Osteoblast (primary cell): Measurements from ENCODE around the gene PRCD. TPM values are rescaled to one million over a fixed set of nuclear protein-coding genes. Genes with fewer than 3 reads are reported as not detected.

Experiments
- DNase-seq: peaks from one replicate; pipeline ENCODE4 v3.0.0; 2011; ENCODE audit warnings: low spot score, mixed read lengths; ENCODE audit not compliant: insufficient read length; ENCODE audit errors: missing footprints
- H2AFZ ChIP-seq: 2 replicates; pipeline ENCODE4 v1.6.0; 2011; ENCODE audit warnings: mild to moderate bottlenecking, low read length
- H3K27ac ChIP-seq: 2 replicates; pipeline ENCODE4 v1.5.1; 2011; ENCODE audit warnings: mild to moderate bottlenecking, low read depth, low read length, moderate library complexity
- H3K27me3 ChIP-seq: 2 replicates; pipeline ENCODE4 v1.6.0; 2012; ENCODE audit warnings: mild to moderate bottlenecking, control low read depth, inconsistent platforms, low read length, moderate library complexity; ENCODE audit not compliant: insufficient read depth
- H3K36me3 ChIP-seq: 2 replicates; pipeline ENCODE4 v1.5.1; 2011; ENCODE audit warnings: mild to moderate bottlenecking, low read length, control low read depth, moderate library complexity; ENCODE audit not compliant: insufficient read depth
- H3K4me1 ChIP-seq: 2 replicates; pipeline ENCODE4 v1.5.1; 2011; ENCODE audit warnings: mild to moderate bottlenecking, low read length, control low read depth, moderate library complexity; ENCODE audit not compliant: insufficient read depth
- H3K4me2 ChIP-seq: 2 replicates; pipeline ENCODE4 v1.6.0; 2011; ENCODE audit warnings: mild to moderate bottlenecking, low read length; ENCODE audit not compliant: insufficient read depth
- H3K4me3 ChIP-seq: fragments of 200-600 bp; sonication (generic); 3 replicates; pipeline ENCODE4 v1.5.1; 2012; ENCODE audit warnings: mild to moderate bottlenecking, low read length, inconsistent platforms; ENCODE audit not compliant: insufficient read depth
- H3K79me2 ChIP-seq: 2 replicates; pipeline ENCODE4 v1.6.0; 2012; ENCODE audit warnings: mild to moderate bottlenecking, low read length, control low read depth, inconsistent platforms; ENCODE audit not compliant: insufficient read depth
- H3K9me3 ChIP-seq: 2 replicates; pipeline ENCODE4 v1.5.1; 2011; ENCODE audit warnings: low read depth, low read length, control low read depth
- H4K20me1 ChIP-seq: 2 replicates; pipeline ENCODE4 v1.6.0; 2012; ENCODE audit warnings: mild to moderate bottlenecking, low read length, control low read depth; ENCODE audit not compliant: insufficient read depth
- total RNA-seq: library from RNA; depleted of rRNA; stranded (reverse); fragments of >200 nt; gene quantifications from 2 replicates; pipeline ENCODE4 v1.2.3, GENCODE V29; 2012
- TF ChIP-seq, protein P1 (sequence below): IDR thresholded peaks from 2 replicates; pipeline ENCODE4 v1.5.1; 2011; ENCODE audit warnings: mild to moderate bottlenecking, low read depth, low read length, moderate library complexity; ENCODE audit errors: extremely low read depth

Gene PRCD
- total RNA-seq, 1 donor, result 4.0 TPM

DNA sequence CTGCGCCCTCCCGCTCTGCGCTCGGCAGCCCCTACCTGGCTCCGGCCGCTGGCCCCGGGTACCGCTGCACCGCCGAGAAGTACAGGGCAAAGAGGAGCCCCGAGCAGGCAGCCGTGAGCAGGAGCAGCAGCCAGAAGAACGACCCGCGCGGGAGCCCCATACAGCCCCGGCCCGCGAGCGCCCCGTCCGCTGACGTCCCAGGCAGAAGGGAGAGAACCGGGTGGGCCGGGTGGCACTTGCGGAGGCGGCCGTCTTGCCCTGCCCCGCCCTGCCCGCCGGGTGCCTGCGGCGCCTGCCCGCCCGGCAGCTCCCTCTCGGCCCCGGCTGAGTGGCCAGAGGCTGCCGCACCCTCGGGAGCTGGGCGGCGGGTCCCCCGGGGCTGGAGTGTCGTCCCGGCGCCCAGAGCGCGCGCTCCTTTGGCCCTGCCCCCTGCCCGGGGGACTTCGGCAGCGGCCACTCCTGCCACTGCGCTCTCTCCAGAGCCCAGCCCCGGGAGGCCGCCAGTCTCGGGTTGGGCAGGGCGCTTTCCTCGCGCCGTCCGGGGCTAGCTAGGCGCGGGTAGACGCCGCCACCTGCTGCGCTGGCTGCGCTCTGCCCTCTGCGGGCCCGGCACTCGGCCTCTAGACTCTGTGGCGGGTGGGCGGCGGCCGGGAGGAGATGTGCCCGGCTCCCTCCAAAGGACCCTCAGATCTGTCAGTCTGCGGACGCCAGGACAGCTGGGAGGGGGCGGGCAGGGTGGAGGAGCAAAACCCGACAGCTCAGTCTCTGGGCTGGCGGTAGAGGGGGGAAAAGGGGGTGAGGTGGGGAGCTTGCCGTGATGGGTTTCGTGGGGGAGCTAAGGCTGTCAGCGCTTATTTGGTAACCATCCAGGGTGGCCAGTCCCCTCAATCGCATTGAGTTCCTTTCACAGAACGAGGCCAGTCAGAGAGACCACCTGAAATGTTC, 46.1 kb downstream of the PRCD start, which contains the start of gene ST6GALNAC2:
Gene ST6GALNAC2, minus strand, starts transcription at position 212 of the 945 bp plus-strand sequence. Its CDS starts 52 bp downstream, at position 160.
- Histone ChIP-seq H3K9me3 (no peaks in the 10 kb centered on the region), H3K27me3 (peaks cover 49% of the 10 kb centered on the region), H2AFZ (peak within 1 kb of the TSS; percentile 85), H3K4me1 (no peaks in the 10 kb centered on the region), H3K27ac (no peak within 1 kb of the TSS), H3K79me2 (no peaks in the 10 kb centered on the region), H4K20me1 (no peaks in the 10 kb centered on the region), H3K4me2 (peak within 1 kb of the TSS; percentile 84), H3K4me3 (peak within 1 kb of the TSS; percentile 70), H3K36me3 (no peaks in the 10 kb centered on the region)
- TF ChIP-seq, protein P1, sequence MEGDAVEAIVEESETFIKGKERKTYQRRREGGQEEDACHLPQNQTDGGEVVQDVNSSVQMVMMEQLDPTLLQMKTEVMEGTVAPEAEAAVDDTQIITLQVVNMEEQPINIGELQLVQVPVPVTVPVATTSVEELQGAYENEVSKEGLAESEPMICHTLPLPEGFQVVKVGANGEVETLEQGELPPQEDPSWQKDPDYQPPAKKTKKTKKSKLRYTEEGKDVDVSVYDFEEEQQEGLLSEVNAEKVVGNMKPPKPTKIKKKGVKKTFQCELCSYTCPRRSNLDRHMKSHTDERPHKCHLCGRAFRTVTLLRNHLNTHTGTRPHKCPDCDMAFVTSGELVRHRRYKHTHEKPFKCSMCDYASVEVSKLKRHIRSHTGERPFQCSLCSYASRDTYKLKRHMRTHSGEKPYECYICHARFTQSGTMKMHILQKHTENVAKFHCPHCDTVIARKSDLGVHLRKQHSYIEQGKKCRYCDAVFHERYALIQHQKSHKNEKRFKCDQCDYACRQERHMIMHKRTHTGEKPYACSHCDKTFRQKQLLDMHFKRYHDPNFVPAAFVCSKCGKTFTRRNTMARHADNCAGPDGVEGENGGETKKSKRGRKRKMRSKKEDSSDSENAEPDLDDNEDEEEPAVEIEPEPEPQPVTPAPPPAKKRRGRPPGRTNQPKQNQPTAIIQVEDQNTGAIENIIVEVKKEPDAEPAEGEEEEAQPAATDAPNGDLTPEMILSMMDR, result no peak
- peak; percentile 35 for DNase-seq

DNA sequence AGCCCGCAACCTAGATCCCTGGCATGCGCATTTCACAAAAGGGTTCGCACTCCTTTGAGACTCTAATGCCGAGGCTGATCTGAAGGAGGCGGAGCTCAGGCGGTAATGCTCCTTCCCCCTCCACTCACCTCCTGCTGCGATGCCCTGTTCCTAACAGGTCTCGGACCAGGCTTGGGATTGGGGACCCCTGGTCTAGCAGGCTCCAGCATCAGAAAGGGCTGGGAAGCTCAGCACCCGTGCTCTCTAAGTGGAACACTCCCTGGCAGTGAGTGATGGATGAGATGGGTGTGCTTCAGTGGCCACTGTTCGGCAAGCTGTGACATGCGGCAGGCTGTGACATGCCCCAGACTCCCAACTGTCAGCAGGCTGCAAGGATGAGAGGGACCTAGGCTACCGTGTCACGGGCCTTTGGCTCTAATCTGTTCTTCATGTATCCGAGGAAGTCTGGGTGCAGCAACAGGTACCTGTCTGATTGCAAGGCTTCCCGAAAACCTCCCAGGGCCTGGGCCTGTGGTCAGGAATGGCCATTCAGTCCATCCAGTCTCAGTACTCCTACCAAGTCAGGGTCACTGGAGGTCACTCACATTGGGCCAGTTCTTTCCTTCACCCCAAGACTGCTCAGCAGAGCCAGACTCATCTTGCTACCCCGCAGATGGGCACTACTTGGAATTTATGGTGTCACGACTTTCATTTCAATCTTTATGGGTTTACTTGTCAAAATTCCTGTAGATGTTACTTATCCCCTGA, 47.1 kb downstream of the PRCD start:
- Histone ChIP-seq H3K4me1 (no peaks in the 10 kb centered on the region), H3K79me2 (no peaks in the 10 kb centered on the region), H2AFZ (no peak overlapping the region), H3K27ac (no peak overlapping the region), H4K20me1 (no peaks in the 10 kb centered on the region), H3K27me3 (peaks cover 49% of the 10 kb centered on the region), H3K9me3 (no peaks in the 10 kb centered on the region), H3K4me2 (no peak overlapping the region), H3K4me3 (no peak overlapping the region), H3K36me3 (no peaks in the 10 kb centered on the region)
- TF ChIP-seq, protein P1, result no peak
- DNase-seq, result no peak

- Histone ChIP-seq H3K4me1 (no peaks in the 10 kb centered on the region), H3K4me2 (no peak overlapping the region), H3K27me3 (peaks cover 49% of the 10 kb centered on the region), H3K36me3 (no peaks in the 10 kb centered on the region), H4K20me1 (no peaks in the 10 kb centered on the region), H3K9me3 (no peaks in the 10 kb centered on the region), H3K27ac (no peak overlapping the region), H3K4me3 (no peak overlapping the region), H3K79me2 (no peaks in the 10 kb centered on the region), H2AFZ (no peak overlapping the region)
- TF ChIP-seq, protein P1, result no peak
- no peak for DNase-seq
Measured at GRCh38 chr17:76588182-76588581, 48.3 kb downstream of the PRCD start.
